Naive B cell (primary cell): ENCODE data around the gene PITHD1. TPM values are rescaled to one million over a fixed set of nuclear protein-coding genes. Genes with fewer than 3 reads are reported as not detected.
"Not testable (repeated sequence)": the region's sequence is repeated elsewhere in the genome, so short reads cannot be mapped to it uniquely, and the experiment has no call there.

Source experiments
- ATAC-seq, 2 donors: fragments of 150-1000 bp; cut with Tn5 transposase; 2 replicates each; pipeline ENCODE4 v1.10.0; 2021; ENCODE audit warnings: low read depth in 2 of 2, mild to moderate bottlenecking in 2 of 2, moderate library complexity in 2 of 2
- DNase-seq: peaks from one replicate; pipeline ENCODE4 v3.0.0; 2022
- H3K27ac Mint-ChIP-seq, 6 donors: one replicate each; pipeline ENCODE4 v1.8.0; 2020 to 2022; ENCODE audit warnings: mild to moderate bottlenecking in 6 of 6, mixed read lengths in 6 of 6, moderate library complexity in 5 of 6, inconsistent platforms in 2 of 6
- H3K27me3 Mint-ChIP-seq, 3 donors: one replicate each; pipeline ENCODE4 v1.8.0; 2021 to 2022; ENCODE audit warnings: mixed read lengths in 3 of 3, mild to moderate bottlenecking in 1 of 3
- H3K36me3 Mint-ChIP-seq, 2 donors: one replicate each; pipeline ENCODE4 v1.8.0; 2020 to 2022; ENCODE audit warnings: mixed read lengths in 2 of 2, inconsistent platforms in 1 of 2, mild to moderate bottlenecking in 1 of 2
- H3K4me1 Mint-ChIP-seq, 3 donors: one replicate each; pipeline ENCODE4 v1.8.0; 2020 to 2022; ENCODE audit warnings: mixed read lengths in 3 of 3, inconsistent platforms in 1 of 3, mild to moderate bottlenecking in 1 of 3, moderate library complexity in 1 of 3
- H3K4me3 Mint-ChIP-seq, 8 donors: one replicate each; pipeline ENCODE4 v1.8.0; 2020 to 2022; ENCODE audit warnings: mild to moderate bottlenecking in 8 of 8, mixed read lengths in 8 of 8, moderate library complexity in 8 of 8, inconsistent platforms in 2 of 8
- H3K9me3 Mint-ChIP-seq, 7 donors: one replicate each; pipeline ENCODE4 v1.8.0; 2020 to 2022; ENCODE audit warnings: mixed read lengths in 7 of 7, mild to moderate bottlenecking in 5 of 7, inconsistent platforms in 2 of 7, moderate library complexity in 1 of 7
- polyA plus RNA-seq, 6 donors: library from polyadenylated mRNA; unstranded; fragments of 300-500 nt; fragmentation: Illumina TruSeq; gene quantifications; one replicate each; pipeline ENCODE4 v1.2.3, GENCODE V29; 2021; ENCODE audit warnings: low read depth in 6 of 6

PITHD1 gene
- 100 to 1,000 TPM in 2 of 6 donors, 10 to 100 TPM in 4; 64.4 to 110 (median 89.0) TPM for polyA plus RNA-seq

- H3K9me3 Mint-ChIP-seq, result no peaks in the 10 kb centered on the region
- H3K36me3 Mint-ChIP-seq, result peaks cover 0 to 4% of the 10 kb centered on the region in 2 donors
- peak within 1 kb of the TSS; percentile 88 to 97 (median 95) for H3K4me3 Mint-ChIP-seq
- ATAC-seq, result peak; percentile 89 to 95
- peak within 1 kb of the TSS; percentile 94 to 99 (median 98) for H3K27ac Mint-ChIP-seq
- peak; percentile 83 for DNase-seq
- peaks cover 13 to 57% (median 19%) of the 10 kb centered on the region in 3 donors for H3K4me1 Mint-ChIP-seq
- no peaks in the 10 kb centered on the region for H3K27me3 Mint-ChIP-seq
Observed at GRCh38 chr1:23777979-23778814, at the start of gene PITHD1. Gene PITHD1 (plus strand): TSS chr1:23778418. CDS start chr1:23778516, 98 bp downstream.

GRCh38 chr1:23732363-23733224 is 45.6 kb upstream of the PITHD1 start:
- ATAC-seq, result no peak
- Mint-ChIP-seq H3K27ac (no peak overlapping the region), H3K27me3 (no peaks in the 10 kb centered on the region), H3K9me3 (peaks cover 0 to 5% (median 0%) of the 10 kb centered on the region in 7 donors), H3K4me1 (peaks cover 27 to 31% (median 31%) of the 10 kb centered on the region in 3 donors), H3K36me3 (no peaks in the 10 kb centered on the region), H3K4me3 (no peak overlapping the region)
- DNase-seq, result no peak

- not testable (repeated sequence) for H3K9me3 Mint-ChIP-seq, ATAC-seq, DNase-seq, H3K27ac Mint-ChIP-seq, H3K4me3 Mint-ChIP-seq, H3K27me3 Mint-ChIP-seq, H3K36me3 Mint-ChIP-seq
- peaks cover 20 to 24% (median 24%) of the 10 kb centered on the region in 3 donors for H3K4me1 Mint-ChIP-seq
Observed at GRCh38 chr1:23733281-23733680, 44.9 kb upstream of the PITHD1 start.

GRCh38 chr1:23736437-23737134 is 41.6 kb upstream of the PITHD1 start:
- peak overlapping the region in 1 of 6 donors; percentile 33 for H3K27ac Mint-ChIP-seq
- no peaks in the 10 kb centered on the region for H3K9me3 Mint-ChIP-seq
- ATAC-seq (no peak), DNase-seq (no peak)
- H3K27me3 Mint-ChIP-seq, result no peaks in the 10 kb centered on the region
- no peak overlapping the region for H3K4me3 Mint-ChIP-seq
- H3K36me3 Mint-ChIP-seq, result no peaks in the 10 kb centered on the region
- H3K4me1 Mint-ChIP-seq, result peaks cover 0 to 7% (median 2%) of the 10 kb centered on the region in 3 donors

GRCh38 chr1:23741609-23742008 is 36.6 kb upstream of the PITHD1 start:
- peak overlapping the region in 6 of 8 donors; percentile 88 to 95 (median 92) for H3K4me3 Mint-ChIP-seq
- no peaks in the 10 kb centered on the region for H3K36me3 Mint-ChIP-seq
- no peaks in the 10 kb centered on the region for H3K9me3 Mint-ChIP-seq
- ATAC-seq (no peak), DNase-seq (no peak)
- H3K27me3 Mint-ChIP-seq, result no peaks in the 10 kb centered on the region
- peak overlapping the region in 1 of 6 donors; percentile 90 for H3K27ac Mint-ChIP-seq
- H3K4me1 Mint-ChIP-seq, result peaks cover 24 to 35% (median 30%) of the 10 kb centered on the region in 3 donors

- ATAC-seq (peak; percentile 19 to 38), DNase-seq (no peak)
- peak overlapping the region; percentile 60 to 96 (median 84) for H3K27ac Mint-ChIP-seq
- no peaks in the 10 kb centered on the region for H3K36me3 Mint-ChIP-seq
- no peaks in the 10 kb centered on the region for H3K27me3 Mint-ChIP-seq
- peak overlapping the region; percentile 90 to 95 (median 92) for H3K4me3 Mint-ChIP-seq
- H3K9me3 Mint-ChIP-seq, result no peaks in the 10 kb centered on the region
- peaks cover 36 to 46% (median 41%) of the 10 kb centered on the region in 3 donors for H3K4me1 Mint-ChIP-seq
Observed at GRCh38 chr1:23742670-23743286, 35.4 kb upstream of the PITHD1 start.

- Mint-ChIP-seq H3K36me3 (no peaks in the 10 kb centered on the region), H3K9me3 (no peaks in the 10 kb centered on the region), H3K27me3 (no peaks in the 10 kb centered on the region), H3K4me3 (peak within 1 kb of the TSS; percentile 90 to 99 (median 94)), H3K27ac (peak within 1 kb of the TSS; percentile 60 to 96 (median 89)), H3K4me1 (peaks cover 40 to 48% (median 48%) of the 10 kb centered on the region in 3 donors)
- DNase-seq, result peak; percentile 75
- peak; percentile 93 for ATAC-seq
Observed at GRCh38 chr1:23743287-23744152, 34.7 kb upstream of the PITHD1 start, which contains the start of gene ELOA. Gene ELOA (plus strand): TSS chr1:23743471. CDS start chr1:23743504, 33 bp downstream.

GRCh38 chr1:23745515-23745914 is 32.7 kb upstream of the PITHD1 start:
- Mint-ChIP-seq H3K9me3 (no peaks in the 10 kb centered on the region), H3K36me3 (no peaks in the 10 kb centered on the region), H3K4me3 (peak overlapping the region in 7 of 8 donors; percentile 65 to 99 (median 92)), H3K27me3 (no peaks in the 10 kb centered on the region), H3K4me1 (peaks cover 44 to 58% (median 48%) of the 10 kb centered on the region in 3 donors), H3K27ac (peak overlapping the region in 3 of 6 donors; percentile 25 to 90 (median 36))
- ATAC-seq, result no peak
- no peak for DNase-seq

GRCh38 chr1:23748016-23748415 is 30.2 kb upstream of the PITHD1 start:
- peak overlapping the region in 1 of 8 donors; percentile 80 for H3K4me3 Mint-ChIP-seq

GRCh38 chr1:23751050-23751814 is 27.0 kb upstream of the PITHD1 start:
- H3K27me3 Mint-ChIP-seq, result no peaks in the 10 kb centered on the region
- H3K9me3 Mint-ChIP-seq, result no peaks in the 10 kb centered on the region
- H3K4me1 Mint-ChIP-seq, result peaks cover 24 to 37% (median 26%) of the 10 kb centered on the region in 3 donors
- peak; percentile 74 to 86 for ATAC-seq
- DNase-seq, result no peak
- peaks cover 12 to 25% of the 10 kb centered on the region in 2 donors for H3K36me3 Mint-ChIP-seq
- H3K27ac Mint-ChIP-seq, result peak overlapping the region in 5 of 6 donors; percentile 26 to 73 (median 57)
- H3K4me3 Mint-ChIP-seq, result peak overlapping the region in 1 of 8 donors; percentile 12

More at GRCh38 chr1:23748016-23748415, 30.2 kb upstream of the PITHD1 start:
- Mint-ChIP-seq H3K36me3 (peaks cover 7 to 10% of the 10 kb centered on the region in 2 donors), H3K27ac (peak overlapping the region in 2 of 6 donors; percentile 6 to 64), H3K4me1 (peaks cover 39 to 57% (median 47%) of the 10 kb centered on the region in 3 donors), H3K27me3 (no peaks in the 10 kb centered on the region), H3K9me3 (no peaks in the 10 kb centered on the region)
- DNase-seq (no peak), ATAC-seq (no peak)

- Mint-ChIP-seq H3K4me3 (no peak overlapping the region), H3K27ac (peak overlapping the region in 3 of 6 donors; percentile 26 to 73 (median 57)), H3K9me3 (no peaks in the 10 kb centered on the region), H3K27me3 (no peaks in the 10 kb centered on the region), H3K4me1 (peaks cover 18 to 36% (median 25%) of the 10 kb centered on the region in 3 donors), H3K36me3 (peaks cover 12 to 25% of the 10 kb centered on the region in 2 donors)
- ATAC-seq (no peak), DNase-seq (no peak)
Observed at GRCh38 chr1:23751815-23752200, 26.4 kb upstream of the PITHD1 start.
